Posterior cingulate gyrus (tissue), 11 donors: ENCODE results near the gene GSG1L.
"Not testable (repeated sequence)": the region's sequence is repeated elsewhere in the genome, so short reads cannot be mapped to it uniquely, and the experiment has no call there.

ENCODE experiments used
- DNase-seq, 10 donors: peaks; one replicate each; pipeline versions ENCODE4 v3.0.0 to v3.0.0-alpha.2; 2020 to 2021; ENCODE audit warnings: mixed read lengths in 3 of 10
- intact Hi-C: fragments of 100-400 bp; cut with DNase I; formaldehyde crosslinking; loops from one replicate; pipeline ENCODE4 v1.15.1; 2023

GSG1L gene

DNA sequence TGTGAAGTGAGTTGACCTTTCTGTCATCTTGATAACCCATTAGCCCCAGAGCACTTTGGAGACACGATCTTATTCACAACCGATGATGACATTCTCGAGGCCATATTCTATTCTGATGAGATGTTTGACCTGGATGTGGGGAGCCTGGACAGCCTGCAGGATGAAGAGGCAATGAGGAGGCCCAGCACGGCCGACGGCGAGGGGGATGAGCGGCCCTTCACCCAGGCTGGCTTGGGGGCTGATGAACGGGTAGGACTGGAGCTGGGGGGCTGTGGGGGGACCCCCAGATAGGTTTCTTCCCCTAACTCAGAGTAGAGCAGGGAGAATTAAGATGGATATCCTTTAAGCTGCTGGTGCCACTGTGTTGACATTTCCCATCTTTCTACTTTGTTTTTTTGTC lies 311.8 kb downstream of the GSG1L start:
- peak in 2 of 10 donors; percentile 33 to 75 for DNase-seq
- intact Hi-C loops = no loop called here

DNA sequence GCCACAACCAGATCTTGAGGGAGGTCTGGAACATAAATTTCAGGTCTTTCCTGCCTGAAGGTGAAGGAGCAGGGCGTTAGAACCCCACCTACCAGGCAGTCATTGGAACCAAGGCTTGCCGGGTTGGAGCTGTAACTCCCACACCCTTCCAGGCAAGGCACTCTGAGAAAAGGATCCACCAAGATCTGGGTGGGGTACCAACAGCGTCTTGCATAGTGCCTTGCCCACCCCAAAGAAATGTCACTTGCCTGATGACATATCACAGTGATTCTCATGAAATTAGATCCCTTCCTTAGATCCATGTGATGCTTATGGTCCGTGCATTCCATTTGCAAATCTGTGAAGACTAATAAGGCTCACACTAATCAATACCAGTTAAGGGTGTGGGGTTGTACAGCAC lies 312.3 kb downstream of the GSG1L start:
- intact Hi-C loops = no loop called here
- peak in 1 of 10 donors; percentile 29 for DNase-seq

DNA sequence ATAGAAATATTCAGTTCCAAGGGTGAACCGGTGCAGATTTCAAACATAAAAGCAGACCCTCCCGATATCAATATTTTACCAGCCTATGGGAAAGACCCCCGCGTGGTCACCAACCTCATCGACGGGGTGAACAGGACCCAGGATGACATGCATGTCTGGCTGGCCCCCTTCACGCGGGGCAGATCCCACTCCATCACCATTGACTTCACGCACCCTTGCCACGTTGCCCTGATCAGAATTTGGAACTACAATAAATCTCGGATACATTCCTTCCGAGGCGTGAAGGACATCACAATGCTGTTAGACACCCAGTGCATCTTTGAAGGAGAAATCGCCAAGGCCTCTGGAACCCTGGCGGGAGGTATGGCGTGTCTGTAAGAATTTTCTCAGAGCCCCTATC lies 313.6 kb downstream of the GSG1L start:
- DNase-seq = peak in 2 of 10 donors; percentile 62 to 72
- intact Hi-C loops = no loop called here

DNA sequence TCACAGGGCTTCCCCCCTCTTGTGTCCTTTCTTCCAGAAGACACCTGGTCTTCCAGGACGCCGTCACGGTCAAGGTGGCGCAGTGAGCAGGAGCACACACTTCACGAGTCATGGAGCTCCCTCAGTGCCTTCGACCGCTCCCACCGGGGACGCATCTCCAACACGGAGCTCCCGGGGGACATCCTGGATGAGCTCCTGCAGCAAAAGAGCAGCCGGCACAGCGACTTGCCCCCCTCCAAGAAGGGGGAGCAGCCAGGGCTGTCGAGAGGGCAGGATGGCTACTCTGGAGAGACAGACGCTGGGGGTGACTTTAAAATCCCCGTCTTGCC lies 314.0 kb downstream of the GSG1L start:
- peak in 2 of 10 donors; percentile 81 to 82 for DNase-seq
- intact Hi-C loops = no loop called here

GRCh38 chr16:27748868-27749546 lies 314.5 kb downstream of the GSG1L start:
- intact Hi-C loops = no loop called here
- peak in 4 of 10 donors; percentile 17 to 76 (median 58) for DNase-seq

DNA sequence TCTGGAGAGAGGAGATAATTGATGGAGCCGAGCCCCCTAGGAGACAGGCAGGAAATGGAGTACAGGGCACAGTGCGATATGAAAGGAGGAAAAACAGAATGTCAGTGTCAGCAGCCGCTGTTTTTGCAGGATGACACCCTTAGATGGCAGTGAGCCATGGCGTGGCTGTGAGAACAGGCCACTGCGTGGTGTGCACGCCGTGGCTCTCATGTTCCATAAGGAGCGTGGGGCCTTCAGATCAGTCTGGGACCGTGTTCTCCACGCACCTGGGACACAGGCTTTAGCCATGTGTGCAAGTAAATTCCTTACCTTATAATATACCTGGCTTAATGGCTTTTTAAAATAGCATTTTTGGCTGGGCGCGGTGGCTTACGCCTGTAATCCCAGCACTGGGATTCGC lies 315.6 kb downstream of the GSG1L start:
- intact Hi-C loops = no loop called here
- DNase-seq = peak in 2 of 10 donors; percentile 12 to 76

DNA sequence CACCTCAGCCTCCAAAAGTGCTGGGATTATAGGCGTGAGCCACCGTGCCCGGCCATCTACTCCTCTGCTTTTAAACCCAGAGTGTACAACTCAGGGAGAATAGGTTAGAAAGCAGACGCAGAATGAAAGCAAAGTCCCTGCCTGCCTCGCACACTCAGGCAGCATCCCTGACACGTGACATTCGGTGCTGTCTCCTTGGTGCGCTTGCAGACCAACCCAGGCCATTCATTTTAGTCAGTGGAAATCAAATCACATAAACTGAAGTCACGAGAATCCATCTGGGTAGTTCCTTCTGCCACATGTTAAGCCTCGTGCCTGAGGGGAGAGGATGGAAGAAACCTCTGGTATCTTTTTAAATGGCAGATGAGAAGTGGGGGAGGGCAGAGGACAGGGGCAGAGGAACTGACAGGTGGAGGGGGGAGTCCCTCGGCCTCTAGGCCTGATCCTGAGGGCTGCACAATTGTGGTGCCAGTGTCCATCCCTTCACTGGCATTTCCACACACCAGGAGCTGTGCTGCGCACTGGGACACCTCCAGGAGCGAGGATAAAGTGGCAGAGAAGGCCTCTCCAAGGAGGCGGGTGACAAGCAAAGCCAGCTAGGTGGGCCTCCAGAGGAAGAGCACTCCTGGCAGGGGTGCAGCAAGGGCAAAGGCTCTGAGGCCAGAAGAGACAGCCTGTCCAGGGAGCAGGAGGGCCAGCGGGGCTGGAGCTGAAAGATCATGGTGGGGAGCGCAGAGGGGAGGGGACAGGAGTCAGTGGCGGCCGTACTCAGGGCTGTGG lies 317.2 kb downstream of the GSG1L start:
- peak in 2 of 10 donors; percentile 59 to 84 for DNase-seq
- intact Hi-C loops = no loop called here

DNA sequence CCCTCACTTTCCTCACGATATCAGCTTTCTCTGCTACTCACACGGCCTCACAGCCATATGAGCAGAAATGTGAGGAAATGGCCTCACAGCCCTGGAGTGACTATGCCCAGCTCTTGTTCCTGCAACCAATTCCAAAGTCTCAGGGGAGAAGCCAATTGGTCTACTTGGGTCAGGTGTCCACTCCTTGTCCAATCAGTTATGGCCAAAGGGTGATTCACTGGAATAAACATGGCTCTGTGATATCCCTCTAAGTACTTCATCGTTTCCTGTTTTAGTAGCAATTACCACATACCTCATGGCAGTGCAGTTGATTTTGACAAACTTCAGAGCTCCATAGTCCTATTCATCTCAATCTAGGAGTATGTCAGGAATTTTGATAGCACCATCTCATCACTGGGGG lies 318.2 kb downstream of the GSG1L start:
- intact Hi-C loops = no loop called here

GRCh38 chr16:27743963-27744362 lies 319.6 kb downstream of the GSG1L start:
- intact Hi-C loops = no loop called here
- DNase-seq = no peak

More for the DNA sequence above, 318.2 kb downstream of the GSG1L start:
- DNase-seq = peak in 1 of 10 donors; percentile 21

GRCh38 chr16:27743001-27743400 lies 320.5 kb downstream of the GSG1L start:
- intact Hi-C loops = not testable (repeated sequence)

GRCh38 chr16:27742333-27742732 lies 321.2 kb downstream of the GSG1L start:
- intact Hi-C loops = no loop called here
- peak in 2 of 10 donors; percentile 6 to 11 for DNase-seq

More at GRCh38 chr16:27743001-27743400, 320.5 kb downstream of the GSG1L start:
- not testable (repeated sequence) for DNase-seq

DNA sequence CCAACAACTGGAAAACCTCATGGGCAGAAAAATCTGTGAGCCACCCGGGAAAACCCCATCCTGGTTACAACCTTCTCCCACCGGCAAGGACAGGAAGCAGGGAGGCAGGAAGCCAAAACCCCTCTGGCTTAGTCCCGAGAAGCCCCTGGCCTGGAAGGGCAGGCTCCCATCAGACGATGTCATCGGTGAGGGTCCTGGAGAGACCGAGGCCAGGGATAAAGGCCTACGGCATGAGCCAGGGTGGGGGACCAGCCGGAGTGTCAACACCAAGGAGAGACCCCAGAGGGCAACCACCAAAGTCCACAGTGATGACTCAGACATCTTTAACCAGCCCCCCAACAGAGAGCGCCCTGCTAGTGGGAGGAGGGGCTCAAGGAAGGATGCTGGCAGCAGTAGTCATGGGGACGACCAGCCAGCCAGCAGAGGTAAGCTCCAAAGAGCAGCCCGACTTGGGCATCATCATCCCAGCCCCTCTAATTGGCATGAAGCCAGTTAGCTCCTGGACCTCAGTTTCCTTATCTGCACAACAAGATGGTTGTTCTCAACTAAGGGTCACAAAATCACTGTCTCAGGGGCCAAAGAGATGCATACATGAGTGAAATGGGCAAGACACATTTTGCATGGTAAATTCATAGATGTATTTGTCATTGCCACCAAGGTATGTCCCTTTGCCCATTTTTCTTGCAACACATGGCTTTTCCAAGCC lies 322.9 kb downstream of the GSG1L start:
- intact Hi-C loops = no loop called here
- peak in 1 of 10 donors; percentile 38 for DNase-seq

DNA sequence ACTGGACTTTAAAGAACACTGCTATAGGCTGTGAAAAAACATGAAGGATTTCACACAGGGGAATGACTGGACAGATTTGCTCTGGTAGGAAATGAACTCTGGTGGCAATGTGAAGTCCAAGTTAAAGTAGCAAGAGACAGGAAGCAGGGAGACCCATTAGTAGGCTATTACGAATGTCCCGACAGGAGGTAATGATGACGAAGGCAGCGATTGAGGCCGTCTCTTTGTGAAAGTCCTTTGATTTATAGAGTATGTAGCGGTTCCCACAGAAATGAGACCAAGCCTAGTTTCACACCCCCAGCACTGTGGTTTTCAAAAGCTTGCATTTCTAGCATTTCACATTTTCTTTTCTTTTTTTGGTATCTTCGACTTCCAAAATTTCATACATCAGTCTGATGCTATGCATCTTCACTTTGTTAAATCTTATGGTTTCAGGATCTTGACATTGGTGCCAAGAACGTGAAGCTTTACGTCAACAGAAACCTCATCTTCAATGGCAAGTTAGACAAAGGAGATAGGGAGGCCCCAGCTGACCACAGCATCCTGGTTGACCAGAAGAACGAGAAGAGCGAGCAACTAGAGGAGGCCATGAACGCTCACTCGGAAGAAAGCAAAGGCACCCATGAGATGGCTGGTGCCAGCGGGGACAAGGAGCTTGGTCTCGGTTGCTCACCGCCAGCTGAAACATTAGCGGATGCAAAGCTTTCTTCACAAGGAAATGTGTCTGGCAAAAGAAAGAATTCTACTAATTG lies 323.7 kb downstream of the GSG1L start:
- peak in 1 of 10 donors; percentile 55 for DNase-seq
- intact Hi-C loops = no loop called here

DNA sequence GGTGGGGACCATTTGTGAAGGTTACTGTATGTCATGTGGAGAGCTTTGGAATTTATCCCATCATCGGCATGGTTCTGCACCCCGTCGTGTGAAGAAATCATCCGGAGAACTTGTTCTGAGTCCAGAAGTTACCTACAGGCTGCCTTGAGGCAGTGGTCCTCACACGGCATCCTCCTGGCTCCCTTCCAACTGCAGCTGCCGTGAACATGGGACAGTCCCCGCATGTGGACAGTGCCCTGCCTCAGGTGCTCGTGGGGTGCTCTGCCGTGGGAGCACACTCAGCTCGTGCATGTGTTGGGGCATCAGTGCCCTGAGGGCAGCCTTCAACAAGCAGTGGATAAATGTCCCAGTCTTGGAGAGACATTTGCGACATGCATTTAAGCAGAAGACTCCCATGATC lies 324.9 kb downstream of the GSG1L start:
- DNase-seq = peak in 1 of 10 donors; percentile 63
- intact Hi-C loops = no loop called here
